HG03103 (cell line): Measurements from ENCODE around the gene SORD.
"Not testable (repeated sequence)": the region's sequence is repeated elsewhere in the genome, so short reads cannot be mapped to it uniquely, and the experiment has no call there.

ENCODE experiments used
- ATAC-seq: cut with Tn5 transposase; IDR thresholded peaks from one replicate; pipeline ENCODE4 v1.9.1; 2021; ENCODE audit warnings: low read depth; ENCODE audit not compliant: unreplicated experiment

Gene SORD

DNA sequence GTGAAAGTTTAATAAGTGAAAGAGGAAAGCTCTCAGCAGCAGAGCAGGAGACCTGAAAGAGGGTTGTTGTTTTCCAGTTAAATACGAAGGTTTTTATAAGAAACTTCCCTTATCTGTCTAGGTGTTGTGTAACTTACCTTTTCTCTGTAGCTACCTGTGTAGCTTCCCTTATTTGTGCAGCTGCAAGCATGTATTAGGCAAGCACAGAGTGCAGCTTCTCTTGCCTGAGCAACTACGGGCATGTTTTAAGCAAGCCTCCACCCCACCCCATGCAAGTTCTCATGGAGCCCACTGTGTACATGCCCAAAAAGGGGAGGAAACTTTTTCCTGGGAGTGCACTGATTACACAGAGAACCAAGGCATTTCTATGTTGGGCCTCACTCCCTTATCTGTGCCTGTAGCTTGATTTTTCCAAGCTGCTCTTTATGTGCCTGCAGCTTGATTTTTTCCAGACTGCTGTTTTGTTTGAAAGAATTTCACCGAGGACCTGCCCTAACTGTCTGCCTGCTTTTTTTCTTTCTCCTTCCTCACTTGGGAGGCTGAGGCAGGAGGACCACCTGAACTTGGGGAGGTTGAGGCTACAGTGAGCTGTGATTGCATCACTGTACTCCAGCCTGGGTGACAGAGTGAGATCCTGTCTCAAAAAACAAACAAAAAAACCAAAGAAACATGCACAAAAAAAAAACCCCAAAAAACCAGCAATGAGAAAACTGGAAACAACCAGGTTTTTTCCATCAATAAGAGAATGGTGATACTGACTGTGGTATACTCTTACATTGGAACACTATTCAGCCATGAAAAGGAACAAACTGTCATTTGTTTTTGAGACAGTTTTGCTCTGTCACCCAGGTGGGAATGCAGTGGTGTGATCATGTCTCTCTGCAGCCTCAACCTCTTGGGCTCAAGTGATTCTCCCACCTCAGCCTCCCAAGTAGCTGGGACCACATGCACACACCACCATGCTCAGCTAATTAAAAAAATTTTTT is 36.0 kb downstream of the SORD start:
- ATAC-seq = not testable (repeated sequence)

DNA sequence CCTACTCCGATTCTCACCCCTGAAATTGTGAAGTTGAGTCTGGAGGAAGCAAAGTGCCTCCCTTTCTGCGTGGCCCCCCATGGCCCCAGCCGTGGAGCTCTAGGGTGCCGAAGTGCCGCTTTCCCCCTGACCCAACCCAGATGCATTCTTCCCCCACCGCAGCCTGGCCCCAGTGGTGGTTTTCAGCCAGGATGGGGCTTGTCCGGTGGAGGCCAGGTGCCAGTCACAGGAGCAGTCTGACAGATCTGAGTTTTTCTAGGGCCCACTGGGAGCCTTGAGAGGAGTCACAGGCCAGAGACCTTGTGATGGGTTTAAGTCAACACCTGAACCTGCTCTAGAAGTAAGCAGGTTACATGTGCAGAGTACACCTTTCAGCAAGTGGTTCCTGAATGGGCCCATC is 39.3 kb downstream of the SORD start:
- not testable (repeated sequence) for ATAC-seq

DNA sequence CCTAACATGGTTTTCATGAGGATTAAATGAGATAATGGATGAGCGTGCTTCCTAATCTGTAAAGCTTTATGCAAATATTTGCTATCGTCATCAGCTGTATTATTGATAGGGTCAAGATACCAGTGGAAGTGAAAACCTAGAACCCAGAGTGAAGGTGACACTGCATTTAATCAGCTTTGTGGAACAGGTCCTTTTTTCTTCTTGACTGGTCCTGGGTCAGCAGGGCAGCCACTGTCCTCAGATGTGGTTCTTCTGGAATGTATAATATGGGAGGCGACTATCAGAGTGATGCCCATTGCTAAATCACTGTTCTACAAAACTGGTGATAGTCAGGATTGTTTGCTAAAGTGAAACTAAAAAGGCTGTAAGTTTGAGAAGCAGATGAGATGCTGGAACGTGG is 41.4 kb downstream of the SORD start:
- ATAC-seq = no peak

DNA sequence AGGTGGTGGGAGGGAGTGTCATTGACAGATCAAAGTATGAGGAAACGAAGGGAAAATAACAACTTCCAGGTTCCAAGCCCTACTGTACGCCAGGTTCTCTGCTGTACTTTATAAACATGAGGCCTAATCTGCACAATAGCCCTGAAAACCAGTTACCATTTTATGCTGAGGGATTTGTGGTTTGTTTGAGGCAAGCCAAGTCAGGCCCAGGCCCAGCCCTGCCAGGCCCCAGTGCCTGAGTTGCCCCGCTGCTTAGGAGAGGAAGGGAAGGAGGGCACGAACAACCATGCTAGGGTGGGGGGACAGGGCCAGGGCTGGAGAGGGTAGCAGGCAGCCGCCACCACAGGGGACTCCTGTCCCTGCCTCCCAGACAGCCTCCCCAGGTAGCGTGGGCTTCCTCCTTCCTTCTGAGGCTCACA is 47.0 kb downstream of the SORD start:
- ATAC-seq = not testable (repeated sequence)

DNA sequence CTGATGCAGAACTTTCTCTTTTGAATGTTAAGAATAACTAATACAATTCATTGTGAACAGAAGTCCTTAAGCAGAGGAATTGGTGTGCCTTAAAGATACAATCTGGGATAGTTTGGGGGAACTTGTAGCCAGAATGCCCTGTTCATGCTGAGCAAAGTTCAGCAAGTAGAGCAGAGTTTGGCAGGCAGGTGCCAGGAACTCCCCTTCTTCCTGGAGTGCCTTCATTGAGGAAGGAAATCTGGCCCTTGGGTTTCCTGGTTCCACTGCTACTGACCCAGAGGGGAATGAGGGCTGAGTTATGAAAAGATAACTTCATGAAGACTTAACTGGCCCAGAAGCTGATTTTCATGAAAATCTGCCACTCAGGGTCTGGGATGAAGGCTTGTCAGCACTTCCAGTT is 50.6 kb downstream of the SORD start:
- not testable (repeated sequence) for ATAC-seq

DNA sequence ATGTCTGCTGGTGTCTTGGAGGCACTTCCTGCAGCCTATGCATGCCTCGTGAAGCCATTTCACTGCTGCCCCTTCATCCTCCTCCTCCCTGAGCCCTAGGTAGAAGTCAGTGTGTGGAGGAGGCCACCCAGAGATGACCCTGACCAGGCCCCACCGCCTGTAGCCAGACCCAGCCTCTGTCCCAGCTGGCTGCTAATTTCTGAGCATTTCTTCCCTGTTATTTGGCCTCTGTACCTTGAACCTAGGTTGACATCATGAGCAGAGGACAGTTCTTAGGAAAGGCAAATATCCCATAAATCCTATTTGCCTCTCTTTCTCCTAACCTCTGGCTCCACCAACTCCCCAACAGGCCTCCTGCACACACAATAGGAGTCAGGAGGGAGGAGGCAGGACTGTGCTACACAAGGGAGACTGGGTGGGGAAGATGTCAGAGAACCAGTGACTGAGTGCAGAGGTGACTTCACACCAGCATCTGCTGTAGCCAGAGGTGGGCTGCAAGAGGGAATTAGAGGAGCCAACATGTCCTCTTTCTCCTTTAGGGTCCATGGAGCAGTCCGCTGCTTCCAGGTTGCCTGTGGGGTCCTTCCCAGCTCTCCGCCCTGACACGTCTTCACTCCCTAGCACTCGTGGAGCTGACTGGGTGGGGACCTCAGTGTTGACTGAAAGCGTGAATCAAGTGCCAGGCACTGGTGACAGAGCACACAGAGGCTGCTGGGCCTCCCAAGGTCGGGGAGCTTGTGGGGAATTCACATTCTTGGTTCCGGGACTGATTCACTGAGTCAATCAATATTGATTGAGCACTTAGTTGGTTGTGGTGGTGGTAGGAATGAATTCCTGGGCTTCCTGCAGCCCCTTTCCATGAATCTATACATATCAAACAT is 52.7 kb downstream of the SORD start:
- not testable (repeated sequence) for ATAC-seq

DNA sequence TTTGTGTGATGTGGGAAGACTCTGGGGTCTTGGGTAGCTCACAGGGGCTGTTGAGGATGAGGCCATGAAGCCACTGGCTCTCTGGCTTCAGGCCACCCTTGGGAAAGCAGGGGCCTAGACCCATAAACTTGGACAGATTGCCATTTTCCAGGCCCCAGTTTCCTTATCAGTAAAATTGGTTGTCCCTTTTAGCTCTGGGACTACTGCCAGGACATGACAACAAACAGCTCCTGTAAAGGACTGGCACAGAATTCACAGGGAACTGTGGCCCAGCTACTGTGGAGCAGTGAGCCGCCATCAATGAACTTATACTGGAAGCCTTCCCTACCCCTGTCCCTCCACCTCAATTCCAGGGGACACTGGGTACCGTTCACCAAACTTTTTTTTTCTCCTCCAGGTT is 54.4 kb downstream of the SORD start:
- not testable (repeated sequence) for ATAC-seq

DNA sequence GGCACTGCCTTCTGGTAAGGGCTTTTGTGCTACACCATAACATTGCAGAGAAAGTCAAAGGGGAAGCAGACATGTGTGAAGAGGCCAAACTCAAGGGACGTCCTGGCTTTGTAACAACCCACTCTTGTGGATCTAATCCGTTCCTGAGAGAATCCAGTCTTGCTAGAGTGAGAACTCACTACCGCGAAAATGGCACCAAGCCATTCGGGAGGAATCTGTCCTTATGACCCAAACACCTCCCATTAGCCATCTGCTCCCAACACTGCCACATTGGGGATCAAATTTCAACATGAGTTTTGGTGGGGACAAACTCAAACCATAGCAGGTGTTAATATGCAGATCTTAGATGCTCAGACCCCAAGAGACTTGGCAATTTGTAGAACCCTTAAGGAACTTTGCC is 56.2 kb downstream of the SORD start:
- ATAC-seq = not testable (repeated sequence)

DNA sequence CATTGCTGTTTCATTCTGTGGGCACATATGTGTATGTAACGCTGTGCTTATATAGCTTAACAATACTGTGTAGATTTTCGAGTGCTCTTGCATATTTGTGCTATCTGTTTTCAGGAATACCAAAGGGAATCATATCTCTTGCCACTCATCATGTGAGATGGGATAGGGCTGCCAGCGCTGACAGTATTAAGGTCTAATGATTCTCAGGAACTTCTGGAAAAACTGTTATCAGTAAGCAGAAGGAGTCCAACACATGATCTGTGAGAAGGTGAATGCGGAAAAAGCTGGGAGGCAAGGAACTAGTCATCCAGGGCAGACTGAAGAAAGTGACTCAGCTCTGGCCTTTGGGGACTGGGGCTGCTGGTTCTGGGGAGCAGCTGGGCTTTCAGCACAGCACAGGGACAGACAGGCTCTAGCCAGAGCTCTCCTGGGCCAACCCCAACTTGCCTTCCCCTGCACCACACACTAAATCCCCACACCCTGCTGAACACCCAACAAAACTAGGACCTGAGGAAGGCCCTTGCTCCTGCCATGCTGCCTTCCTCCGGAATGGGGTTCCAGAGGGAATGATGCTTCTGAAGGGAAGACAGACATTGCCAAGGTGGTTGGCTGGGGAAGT is 56.7 kb downstream of the SORD start:
- not testable (repeated sequence) for ATAC-seq

DNA sequence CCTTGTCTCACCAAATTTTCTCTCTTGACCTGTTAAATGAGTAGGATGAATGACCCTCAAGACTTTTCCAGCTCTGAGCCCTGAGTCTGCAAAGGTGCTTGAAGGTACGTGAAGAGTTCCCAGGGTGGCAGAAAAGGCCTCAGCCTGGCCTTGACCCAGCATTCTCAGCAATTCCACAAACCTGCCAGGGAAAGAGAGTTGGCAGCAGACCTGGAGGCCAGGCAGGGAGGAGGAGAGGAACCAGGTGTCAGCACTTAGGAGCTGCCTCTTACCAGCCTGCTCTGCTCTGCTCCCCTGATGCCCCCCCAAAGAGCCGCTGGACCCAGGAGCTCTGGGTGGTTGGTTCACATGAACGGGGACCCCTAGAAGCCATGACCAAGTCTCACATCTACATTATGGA is 57.6 kb downstream of the SORD start:
- not testable (repeated sequence) for ATAC-seq

DNA sequence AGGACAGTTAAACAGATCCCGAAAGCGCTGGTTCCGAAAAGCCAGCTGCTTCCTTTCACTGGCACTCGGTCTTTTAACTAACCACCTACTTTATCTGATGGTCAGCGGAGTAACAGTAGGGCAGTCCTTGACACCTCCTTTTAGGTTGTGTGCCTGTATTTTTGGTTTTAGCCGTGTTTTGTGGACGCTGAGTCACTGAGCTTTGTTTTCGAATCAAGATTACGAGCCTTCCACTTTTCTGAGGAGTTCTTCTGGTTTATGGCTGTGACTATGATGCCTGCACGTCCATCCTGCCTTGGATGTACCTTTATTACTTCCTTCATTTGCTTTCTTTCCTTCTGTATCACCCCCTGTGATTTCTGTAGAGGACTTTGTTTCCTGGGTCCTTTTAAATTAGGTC is 59.4 kb downstream of the SORD start:
- ATAC-seq = not testable (repeated sequence)

DNA sequence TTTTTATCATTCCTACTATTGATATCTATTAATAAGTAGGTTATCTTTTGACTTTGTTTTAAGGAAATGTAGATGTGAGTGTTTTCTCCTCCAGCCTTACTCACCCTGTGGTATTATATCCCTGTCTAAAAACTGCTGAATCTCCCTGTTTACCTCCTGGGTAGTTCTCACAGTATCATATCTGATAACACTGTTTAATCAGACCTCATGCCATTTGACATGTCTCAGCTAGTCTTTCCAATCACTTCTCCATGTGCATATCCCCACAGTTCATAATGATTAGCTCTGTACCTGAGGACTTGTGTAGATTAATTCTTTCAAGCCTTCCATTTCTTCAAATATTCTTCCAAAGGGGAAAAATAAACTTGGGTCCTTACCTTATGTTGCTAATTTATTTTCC is 60.2 kb downstream of the SORD start:
- ATAC-seq = no peak

DNA sequence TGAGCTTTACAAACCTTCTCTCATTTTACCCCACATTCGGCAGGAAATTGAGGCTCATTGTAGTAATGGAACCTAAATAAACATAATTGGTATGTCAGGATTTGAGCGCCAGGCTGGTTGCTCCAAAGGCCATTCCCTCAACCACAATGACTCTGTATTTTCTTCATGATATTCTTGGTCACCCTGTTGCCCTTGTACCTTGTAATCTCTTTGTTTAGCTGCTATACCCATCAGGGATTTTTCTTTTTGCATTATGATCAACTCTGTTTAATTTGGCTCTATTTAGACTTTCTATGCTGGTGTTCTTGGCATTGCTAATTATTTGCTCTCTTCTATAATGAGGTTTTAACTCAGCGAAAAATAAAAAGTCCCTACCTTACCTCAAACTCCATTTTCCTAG is 61.2 kb downstream of the SORD start:
- no peak for ATAC-seq

DNA sequence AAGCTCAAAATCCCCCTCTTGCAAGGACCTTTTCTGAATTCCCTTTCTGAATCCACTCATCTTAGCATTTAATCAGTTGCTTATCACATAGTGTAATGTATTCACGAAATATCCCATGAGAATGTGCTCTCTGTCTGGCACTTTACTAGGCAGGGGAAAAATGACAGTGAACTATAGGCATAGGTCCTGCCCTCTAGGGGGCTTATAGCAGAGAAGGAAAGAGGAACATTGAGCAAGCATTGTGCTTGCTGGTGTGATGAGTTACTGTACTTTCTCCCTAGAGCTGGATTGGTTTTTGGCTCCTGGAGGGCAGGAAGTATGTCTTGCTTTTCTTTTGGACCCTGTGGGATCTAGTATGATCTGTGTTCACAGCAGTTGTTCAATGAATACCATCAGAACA is 64.5 kb downstream of the SORD start:
- no peak for ATAC-seq

DNA sequence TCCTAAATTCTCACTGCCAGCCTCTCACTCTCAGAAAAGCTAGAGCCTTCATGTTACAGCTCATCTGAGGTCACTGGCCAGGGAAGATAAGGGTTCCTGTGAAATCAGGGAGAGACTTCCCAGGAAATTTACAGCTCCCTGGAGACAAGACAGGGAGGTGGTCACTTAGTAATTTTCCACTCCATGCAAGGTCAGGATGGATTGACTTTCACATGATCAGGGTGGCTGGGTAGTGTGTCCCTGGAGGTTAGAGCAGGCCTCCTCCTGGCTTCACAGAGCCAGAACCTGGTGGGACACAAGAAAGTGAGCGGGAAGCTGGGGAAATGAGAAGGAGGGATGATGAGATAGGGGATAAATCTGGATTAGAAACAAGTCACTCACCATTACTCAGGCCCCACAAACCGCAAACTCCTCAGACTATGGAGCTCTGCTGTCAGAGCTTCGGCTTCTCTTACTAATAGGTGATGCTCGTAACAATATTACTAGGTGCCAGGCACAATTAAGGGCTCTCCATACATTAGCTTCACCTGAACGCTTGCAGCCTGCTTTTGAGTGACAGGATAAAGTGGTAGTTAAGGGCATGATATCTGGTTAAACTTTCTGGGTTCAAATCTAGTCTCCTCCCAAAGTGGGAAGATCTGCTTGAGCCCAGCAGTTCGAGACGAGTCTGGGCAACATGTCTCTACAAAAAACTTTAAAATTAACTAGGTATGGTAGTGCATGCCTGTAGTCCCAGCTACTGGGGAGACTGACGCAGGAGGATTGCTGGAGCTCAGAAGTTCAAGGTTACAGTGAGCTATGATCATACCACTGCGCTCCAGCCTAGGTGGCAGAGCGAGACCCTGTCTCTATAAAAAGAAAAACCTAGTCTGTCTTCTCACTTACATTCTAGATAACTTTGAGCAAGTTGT is 66.1 kb downstream of the SORD start:
- ATAC-seq = no peak

DNA sequence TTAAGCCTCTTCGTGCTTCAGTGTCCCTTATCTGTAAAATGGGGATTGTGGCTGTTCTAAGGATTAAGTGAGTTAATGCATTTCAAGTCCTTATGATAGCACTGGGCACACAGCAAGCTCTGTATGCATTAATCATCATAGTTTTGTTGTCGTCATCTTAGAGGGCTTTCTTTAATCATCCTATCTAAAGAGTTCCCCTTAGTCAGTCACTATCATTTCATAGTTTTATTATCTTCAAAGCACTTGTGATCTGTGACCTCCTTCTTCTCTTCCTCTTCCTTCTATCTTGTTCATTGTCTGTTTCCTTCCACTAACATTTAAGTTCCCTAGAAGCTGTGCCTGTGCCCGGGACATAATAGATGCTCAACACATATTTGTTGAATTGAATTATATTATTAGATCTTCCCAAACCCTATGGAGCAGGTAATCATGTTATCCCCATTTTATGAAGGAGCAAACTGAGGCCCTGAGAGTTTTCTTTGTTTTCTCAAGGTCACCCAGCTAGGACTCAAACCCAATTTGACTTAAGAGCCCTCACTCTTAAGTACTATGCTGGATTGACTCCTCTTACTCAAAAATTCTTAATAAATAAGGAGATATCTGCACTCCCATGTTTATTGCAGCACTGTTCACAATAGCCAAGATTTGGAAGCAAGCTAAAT is 66.8 kb downstream of the SORD start:
- no peak for ATAC-seq

DNA sequence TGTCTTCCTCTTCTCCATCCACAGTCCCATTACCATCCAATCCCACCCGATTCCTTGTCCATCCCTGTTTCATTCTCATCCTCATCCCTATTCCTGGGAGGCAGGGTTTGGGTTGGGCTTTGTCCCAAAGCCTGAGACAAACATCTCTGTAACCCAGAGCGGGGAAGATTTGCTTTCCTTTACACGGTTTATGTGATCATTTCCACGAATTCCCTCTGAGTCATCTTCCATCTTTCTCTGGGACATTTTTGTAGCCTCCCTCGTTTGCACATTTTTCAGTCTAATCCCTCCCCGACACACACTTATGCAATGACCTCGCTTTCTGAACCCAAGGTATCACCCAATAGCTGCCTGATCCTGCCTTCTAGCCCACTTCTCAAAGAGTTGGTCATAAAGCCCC is 68.2 kb downstream of the SORD start:
- no peak for ATAC-seq

DNA sequence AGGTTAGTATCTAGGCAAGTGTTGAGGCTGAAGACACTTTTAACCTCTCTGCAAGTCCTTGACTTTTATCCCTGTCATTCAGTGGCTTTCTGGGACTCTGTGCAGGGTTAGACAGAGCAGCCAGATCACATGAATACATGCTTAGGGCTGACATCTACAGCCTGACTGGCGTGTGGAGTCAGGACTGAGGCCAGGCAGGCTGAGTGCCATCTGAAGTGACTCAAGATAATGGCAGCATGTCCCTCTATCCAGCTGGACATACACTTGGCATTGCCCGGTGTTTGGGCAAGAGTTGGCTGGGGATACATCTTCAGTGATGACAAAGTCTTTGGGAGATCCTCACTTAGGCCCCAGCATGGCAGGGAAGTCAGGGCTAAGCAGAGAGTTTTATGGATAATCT is 68.6 kb downstream of the SORD start:
- no peak for ATAC-seq

DNA sequence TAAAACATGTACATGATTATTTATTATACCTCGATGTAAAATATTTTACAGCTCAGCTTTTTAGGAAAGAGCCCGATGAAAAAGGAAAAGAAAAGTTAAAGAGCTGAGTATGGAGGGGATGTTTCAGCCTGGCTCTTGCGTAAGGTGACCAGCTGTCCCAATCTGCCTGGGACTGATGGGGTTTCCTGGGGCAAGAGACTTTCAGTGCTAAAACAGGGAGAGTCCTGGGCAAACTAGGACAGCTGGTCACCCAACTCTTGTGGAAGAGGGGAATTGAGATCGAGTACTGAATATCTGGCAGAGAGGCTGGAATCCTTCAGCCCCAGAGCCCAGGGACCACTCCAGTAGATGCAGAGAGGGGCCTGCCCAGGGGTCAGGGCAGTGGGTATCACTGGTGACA is 70.0 kb downstream of the SORD start:
- ATAC-seq = no peak
